CD4-positive, alpha-beta T cell (primary cell): Measurements from ENCODE around the gene GNG14. TPM values are rescaled to one million over a fixed set of nuclear protein-coding genes. Genes with fewer than 3 reads are reported as not detected.

ENCODE experiments used
- ATAC-seq: fragments of 200-7000 bp; cut with Tn5 transposase; one replicate; pipeline ENCODE4 v1.10.0; 2022; ENCODE audit warnings: mild to moderate bottlenecking; ENCODE audit not compliant: poor library complexity
- CTCF ChIA-PET: fragments of 350-600 bp; sonication (Branson Sonifier 250); formaldehyde crosslinking; loops from one replicate; lab custom pipeline; 2021; ENCODE audit warnings: antibody characterized with exemption, inconsistent platforms; lab: Charles Lee
- POLR2A ChIA-PET: fragments of 350-600 bp; sonication (Branson Sonifier 250); formaldehyde crosslinking; loops from one replicate; lab custom pipeline; 2021; ENCODE audit warnings: antibody characterized with exemption, inconsistent platforms; lab: Charles Lee
- DNase-seq, 14 experiments: peaks; one replicate each; pipeline ENCODE4 v3.0.0-alpha.2; 2013 to 2020; ENCODE audit warnings: mixed read lengths in 2 of 14
- H3K27ac ChIP-seq, 2 donors: one replicate each; pipeline versions ENCODE4 v1.5.1 to v1.7.0; 2013; ENCODE audit warnings: low read length in 2 of 2, low read depth in 1 of 2, mild to moderate bottlenecking in 1 of 2
- H3K27me3 ChIP-seq, 2 experiments: 1 replicate in 1 of 2; 2 replicates in 1 of 2; pipeline versions ENCODE4 v1.6.1 to v1.7.0; 2013; ENCODE audit warnings: low read length in 2 of 2, control low read depth in 1 of 2, mild to moderate bottlenecking in 1 of 2, moderate library complexity in 1 of 2; ENCODE audit not compliant: insufficient read depth in 2 of 2, control insufficient read depth in 1 of 2
- H3K36me3 ChIP-seq: one replicate; pipeline ENCODE4 v1.6.1; 2013; ENCODE audit warnings: low read length, control low read depth; ENCODE audit not compliant: insufficient read depth
- H3K4me1 ChIP-seq: one replicate; pipeline ENCODE4 v1.6.1; 2013; ENCODE audit warnings: low read length, control low read depth; ENCODE audit not compliant: insufficient read depth
- H3K4me3 ChIP-seq: one replicate; pipeline ENCODE4 v1.5.1; 2013; ENCODE audit warnings: mild to moderate bottlenecking, low read length, moderate library complexity
- H3K9me3 ChIP-seq, 2 experiments: 1 replicate in 1 of 2; 2 replicates in 1 of 2; pipeline versions ENCODE4 v1.6.1 to v1.7.0; 2013; ENCODE audit warnings: low read length in 2 of 2, mild to moderate bottlenecking in 2 of 2, control low read depth in 1 of 2, moderate library complexity in 1 of 2; ENCODE audit not compliant: control insufficient read depth in 1 of 2, insufficient read depth in 1 of 2
- H3K27ac Mint-ChIP-seq: one replicate; pipeline ENCODE4 v1.8.0; 2020; ENCODE audit warnings: mixed read lengths
- H3K27me3 Mint-ChIP-seq: one replicate; pipeline ENCODE4 v1.8.0; 2021; ENCODE audit warnings: mixed read lengths
- H3K36me3 Mint-ChIP-seq: one replicate; pipeline ENCODE4 v1.8.0; 2021; ENCODE audit warnings: low read depth, mixed read lengths
- H3K4me1 Mint-ChIP-seq: one replicate; pipeline ENCODE4 v1.8.0; 2021; ENCODE audit warnings: low read depth, mixed read lengths
- H3K4me3 Mint-ChIP-seq: one replicate; pipeline ENCODE4 v1.8.0; 2020; ENCODE audit warnings: mild to moderate bottlenecking, mixed read lengths
- H3K9me3 Mint-ChIP-seq: one replicate; pipeline ENCODE4 v1.8.0; 2020; ENCODE audit warnings: mixed read lengths
- intact Hi-C, 2 experiments: fragments of 100-400 bp; cut with DNase I in 1 of 2; cut with micrococcal nuclease in 1 of 2; formaldehyde crosslinking; loops; one replicate each; pipeline versions ENCODE4 v1.15.1 to v1.9.0; 2023 to 2025; cut with DNase I, micrococcal nuclease
- total RNA-seq, 174 experiments: library from RNA in 2 of 174; stranded (reverse) in 2 of 174; gene quantifications; one replicate each; pipeline ENCODE4 v1.2.3 and lab custom pipeline; 2021 to 2026
- TF ChIP-seq, protein P1 (sequence below): fragments of 200-600 bp; IDR thresholded peaks from one replicate; pipeline ENCODE4 v1.8.0; 2022; ENCODE audit warnings: antibody characterized with exemption, mild to moderate bottlenecking

GNG14 gene
- total RNA-seq, 2 experiments from 2014 or later: not detected

DNA sequence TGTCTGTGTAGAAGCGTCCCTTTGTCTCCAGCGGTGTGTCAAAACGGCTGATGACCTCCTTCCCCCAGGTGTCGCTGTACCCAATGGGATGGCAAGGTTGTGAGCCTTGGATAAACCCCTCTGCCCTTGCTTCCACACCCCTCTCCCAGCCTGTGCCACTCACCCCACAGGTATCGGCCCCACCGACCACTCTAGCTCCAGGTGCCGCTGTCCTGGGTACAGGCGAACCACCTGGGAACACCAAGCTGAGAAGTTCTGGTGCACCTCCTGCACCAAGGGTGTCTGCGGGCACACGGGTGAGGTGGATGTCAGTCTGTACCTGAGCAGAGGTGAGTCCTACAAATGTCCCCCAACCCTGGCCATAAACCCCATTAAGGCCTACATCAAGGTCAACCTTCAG, 37.9 kb upstream of the GNG14 start:
- Histone ChIP-seq H3K4me3 (no peak overlapping the region), H3K9me3 (no peaks in the 10 kb centered on the region), H3K27ac (no peak overlapping the region), H3K27me3 (no peaks in the 10 kb centered on the region), H3K4me1 (no peaks in the 10 kb centered on the region), H3K36me3 (peaks cover 25% of the 10 kb centered on the region)
- DNase-seq (no peak), ATAC-seq (no peak)
- no peak overlapping the region for H3K27ac Mint-ChIP-seq
- ChIA-PET POLR2A (interaction anchor here (1.1 kb wide), 1 partner anchor 10 kb away, joined by 5 read pairs; no protein-coding TSS in a partner anchor), CTCF (no interaction called here)
- no peaks in the 10 kb centered on the region for H3K27me3 Mint-ChIP-seq
- no peaks in the 10 kb centered on the region for H3K9me3 Mint-ChIP-seq
- no peak overlapping the region for H3K4me3 Mint-ChIP-seq
- peaks cover 27% of the 10 kb centered on the region for H3K36me3 Mint-ChIP-seq
- intact Hi-C loops: no loop called here
- TF ChIP-seq, protein P1, sequence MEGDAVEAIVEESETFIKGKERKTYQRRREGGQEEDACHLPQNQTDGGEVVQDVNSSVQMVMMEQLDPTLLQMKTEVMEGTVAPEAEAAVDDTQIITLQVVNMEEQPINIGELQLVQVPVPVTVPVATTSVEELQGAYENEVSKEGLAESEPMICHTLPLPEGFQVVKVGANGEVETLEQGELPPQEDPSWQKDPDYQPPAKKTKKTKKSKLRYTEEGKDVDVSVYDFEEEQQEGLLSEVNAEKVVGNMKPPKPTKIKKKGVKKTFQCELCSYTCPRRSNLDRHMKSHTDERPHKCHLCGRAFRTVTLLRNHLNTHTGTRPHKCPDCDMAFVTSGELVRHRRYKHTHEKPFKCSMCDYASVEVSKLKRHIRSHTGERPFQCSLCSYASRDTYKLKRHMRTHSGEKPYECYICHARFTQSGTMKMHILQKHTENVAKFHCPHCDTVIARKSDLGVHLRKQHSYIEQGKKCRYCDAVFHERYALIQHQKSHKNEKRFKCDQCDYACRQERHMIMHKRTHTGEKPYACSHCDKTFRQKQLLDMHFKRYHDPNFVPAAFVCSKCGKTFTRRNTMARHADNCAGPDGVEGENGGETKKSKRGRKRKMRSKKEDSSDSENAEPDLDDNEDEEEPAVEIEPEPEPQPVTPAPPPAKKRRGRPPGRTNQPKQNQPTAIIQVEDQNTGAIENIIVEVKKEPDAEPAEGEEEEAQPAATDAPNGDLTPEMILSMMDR: no peak
- H3K4me1 Mint-ChIP-seq: no peaks in the 10 kb centered on the region

DNA sequence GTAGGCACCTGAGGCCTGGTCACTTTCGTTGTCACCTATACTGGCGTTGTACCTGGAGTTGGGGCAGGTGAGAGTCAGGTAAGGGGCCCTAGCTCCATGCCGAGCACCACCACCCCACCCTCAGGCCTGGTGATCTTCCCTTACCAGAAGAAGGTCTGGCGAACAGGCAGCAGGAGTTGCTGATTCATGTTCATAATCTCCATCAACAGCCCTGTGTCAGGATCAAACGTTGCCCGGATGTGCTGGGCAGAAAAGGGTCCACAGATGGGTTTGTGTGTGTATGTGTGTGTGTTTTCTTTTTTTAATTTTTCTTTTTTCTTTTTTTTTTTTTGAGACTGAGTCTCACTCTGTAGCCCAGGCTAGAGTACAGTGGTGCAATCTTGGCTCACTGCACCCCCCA, 35.6 kb upstream of the GNG14 start:
- no peak overlapping the region for H3K27ac ChIP-seq
- H3K27me3 Mint-ChIP-seq: no peaks in the 10 kb centered on the region
- intact Hi-C loops: no loop called here
- H3K4me1 Mint-ChIP-seq: no peaks in the 10 kb centered on the region
- DNase-seq: no peak
- no peaks in the 10 kb centered on the region for H3K4me1 ChIP-seq
- TF ChIP-seq, protein P1: no peak
- ChIA-PET POLR2A (no interaction called here), CTCF (no interaction called here)
- no peaks in the 10 kb centered on the region for H3K27me3 ChIP-seq
- no peak overlapping the region for H3K4me3 ChIP-seq
- no peak overlapping the region for H3K4me3 Mint-ChIP-seq
- H3K36me3 Mint-ChIP-seq: peaks cover 41% of the 10 kb centered on the region
- peaks cover 44% of the 10 kb centered on the region for H3K36me3 ChIP-seq
- H3K27ac Mint-ChIP-seq: no peak overlapping the region
- no peak for ATAC-seq
- H3K9me3 Mint-ChIP-seq: no peaks in the 10 kb centered on the region
- no peaks in the 10 kb centered on the region for H3K9me3 ChIP-seq

DNA sequence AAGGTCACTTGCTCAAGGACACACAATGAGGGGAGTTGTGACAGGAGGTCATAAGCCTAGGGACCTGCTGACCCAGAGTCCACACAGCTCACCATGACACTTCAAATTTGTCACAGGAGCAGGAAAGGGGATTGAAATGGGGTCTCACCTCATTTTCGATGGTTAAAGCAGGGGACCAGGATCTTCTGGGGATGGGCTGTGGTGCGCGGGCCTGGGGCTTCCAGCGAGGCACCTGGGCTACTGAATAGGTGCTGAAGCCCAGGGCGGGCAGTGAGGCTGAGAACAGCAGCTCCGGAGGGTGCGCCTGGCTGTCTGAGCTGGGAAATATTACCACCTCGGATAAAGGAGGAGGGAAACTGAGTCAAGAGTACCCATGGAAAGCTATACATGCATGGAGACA, 32.3 kb upstream of the GNG14 start:
- Histone ChIP-seq H3K27me3 (no peaks in the 10 kb centered on the region), H3K9me3 (no peaks in the 10 kb centered on the region), H3K4me3 (no peak overlapping the region), H3K4me1 (no peaks in the 10 kb centered on the region), H3K36me3 (peaks cover 65% of the 10 kb centered on the region), H3K27ac (no peak overlapping the region)
- TF ChIP-seq, protein P1: no peak
- DNase-seq (no peak), ATAC-seq (no peak)
- H3K4me3 Mint-ChIP-seq: no peak overlapping the region
- H3K36me3 Mint-ChIP-seq: peaks cover 67% of the 10 kb centered on the region
- H3K27ac Mint-ChIP-seq: no peak overlapping the region
- no peaks in the 10 kb centered on the region for H3K27me3 Mint-ChIP-seq
- CTCF ChIA-PET: interaction anchor here (0.6 kb wide), 1 partner anchor 43 kb away, joined by 3 read pairs; no protein-coding TSS in a partner anchor
- intact Hi-C loops: no loop called here
- POLR2A ChIA-PET: interaction anchor here (0.5 to 0.9 kb wide), 2 partner anchors 45 to 632 kb away, joined by 3 to 4 read pairs; partner anchors contain the start of gene ZNF791
- H3K4me1 Mint-ChIP-seq: no peaks in the 10 kb centered on the region
- no peaks in the 10 kb centered on the region for H3K9me3 Mint-ChIP-seq
